Measurements from ENCODE around the gene SNRPD3.

The SNRPD3 gene

GRCh38 chr22:24555165-24556039 lies at the start of gene SNRPD3:
Gene SNRPD3 (plus strand): TSS chr22:24555999. CDS start chr22:24557675, 1,676 bp downstream.
- in situ Hi-C loops (cut with HindIII; ENCODE audit: low sequenced_read_pairs): no loop called here
- TF ChIP-seq CTCF (IDR thresholded peaks at IDR 0.05; ENCODE audit: low read depth, low read length): no peak
- DNase-seq (ENCODE audit: low read depth, low spot score): peak; percentile 99
- peak within 1 kb of the TSS; percentile 74 for H3K4me3 ChIP-seq (ENCODE audit: low read depth, low read length)

- DNase-seq (ENCODE audit: low read depth, low spot score): no peak
Measured at GRCh38 chr22:24506802-24507438, 48.9 kb upstream of the SNRPD3 start.

GRCh38 chr22:24507716-24508115 lies 48.1 kb upstream of the SNRPD3 start:
- no peak overlapping the region for H3K4me3 ChIP-seq (ENCODE audit: low read depth, low read length)
- TF ChIP-seq CTCF (IDR thresholded peaks at IDR 0.05; ENCODE audit: low read depth, low read length): no peak
- no peak for DNase-seq (ENCODE audit: low read depth, low spot score)
- in situ Hi-C loops (cut with HindIII; ENCODE audit: low sequenced_read_pairs): no loop called here

More at GRCh38 chr22:24506802-24507438, 48.9 kb upstream of the SNRPD3 start:
- no peak for TF ChIP-seq CTCF (IDR thresholded peaks at IDR 0.05; ENCODE audit: low read depth, low read length)
- no peak overlapping the region for H3K4me3 ChIP-seq (ENCODE audit: low read depth, low read length)
- in situ Hi-C loops (cut with HindIII; ENCODE audit: low sequenced_read_pairs): no loop called here

- no peak overlapping the region for H3K4me3 ChIP-seq (ENCODE audit: low read depth, low read length)
- in situ Hi-C loops (cut with HindIII; ENCODE audit: low sequenced_read_pairs): no loop called here
- no peak for TF ChIP-seq CTCF (IDR thresholded peaks at IDR 0.05; ENCODE audit: low read depth, low read length)
- DNase-seq (ENCODE audit: low read depth, low spot score): peak; percentile 38
Measured at GRCh38 chr22:24510637-24511625, 44.9 kb upstream of the SNRPD3 start.

GRCh38 chr22:24512043-24512442 lies 43.8 kb upstream of the SNRPD3 start:
- no peak for DNase-seq (ENCODE audit: low read depth, low spot score)
- TF ChIP-seq CTCF (IDR thresholded peaks at IDR 0.05; ENCODE audit: low read depth, low read length): no peak
- H3K4me3 ChIP-seq (ENCODE audit: low read depth, low read length): no peak overlapping the region
- in situ Hi-C loops (cut with HindIII; ENCODE audit: low sequenced_read_pairs): no loop called here
